H9 (cell line): ENCODE results near the gene HTRA3. TPM values are rescaled to one million over a fixed set of nuclear protein-coding genes. Genes with fewer than 3 reads are reported as not detected.

Source experiments
- DNase-seq: peaks from one replicate; pipeline ENCODE4 v3.0.0-alpha.2; 2017
- H2AFZ ChIP-seq: one replicate; pipeline ENCODE4 v1.6.1; 2013; ENCODE audit warnings: mild to moderate bottlenecking, low read length, control low read depth, moderate library complexity
- H2AK5ac ChIP-seq: 2 replicates; pipeline ENCODE4 v1.6.1; 2013; ENCODE audit warnings: low read length, control low read depth, mixed read lengths; ENCODE audit not compliant: insufficient read length
- H2BK120ac ChIP-seq: one replicate; pipeline ENCODE4 v1.6.1; 2013; ENCODE audit warnings: low read depth, mild to moderate bottlenecking, low read length, control low read depth, inconsistent platforms; ENCODE audit not compliant: poor library complexity, severe bottlenecking
- H2BK12ac ChIP-seq: 2 replicates; pipeline ENCODE4 v1.6.1; 2013; ENCODE audit warnings: low read length, control low read depth, mixed read lengths, low read depth; ENCODE audit not compliant: insufficient read length
- H2BK15ac ChIP-seq: 2 replicates; pipeline ENCODE4 v1.6.1; 2013; ENCODE audit warnings: low read depth, low read length, control low read depth
- H2BK20ac ChIP-seq: one replicate; pipeline ENCODE4 v1.6.1; 2013; ENCODE audit warnings: low read depth, mild to moderate bottlenecking, low read length, control low read depth, inconsistent platforms; ENCODE audit not compliant: poor library complexity, severe bottlenecking
- H2BK5ac ChIP-seq: 2 replicates; pipeline ENCODE4 v1.6.1; 2013; ENCODE audit warnings: low read length, control low read depth, mixed read lengths; ENCODE audit not compliant: insufficient read length
- H3K14ac ChIP-seq: 2 replicates; pipeline ENCODE4 v1.6.1; 2013; ENCODE audit warnings: low read length, control low read depth; ENCODE audit not compliant: insufficient read depth
- H3K18ac ChIP-seq: 2 replicates; pipeline ENCODE4 v1.6.1; 2013; ENCODE audit warnings: low read depth, mild to moderate bottlenecking, mixed read lengths, low read length, control low read depth; ENCODE audit not compliant: insufficient read length
- H3K23ac ChIP-seq: 2 replicates; pipeline ENCODE4 v1.6.1; 2013; ENCODE audit warnings: low read length, control low read depth, mixed read lengths, low read depth; ENCODE audit not compliant: insufficient read length
- H3K23me2 ChIP-seq: 2 replicates; pipeline ENCODE4 v1.6.1; 2013; ENCODE audit warnings: low read depth, mild to moderate bottlenecking, mixed read lengths, low read length, control low read depth; ENCODE audit not compliant: insufficient read length, poor library complexity, severe bottlenecking
- H3K27ac ChIP-seq: 2 replicates; pipeline ENCODE4 v1.5.1; 2013; ENCODE audit warnings: low read length, control low read depth, mixed read lengths, low read depth; ENCODE audit not compliant: insufficient read length
- H3K27me3 ChIP-seq: 2 replicates; pipeline ENCODE4 v1.6.1; 2013; ENCODE audit warnings: low read length, control low read depth, inconsistent platforms; ENCODE audit not compliant: insufficient read depth
- H3K4ac ChIP-seq: 2 replicates; pipeline ENCODE4 v1.6.1; 2013; ENCODE audit warnings: low read depth, mild to moderate bottlenecking, control low read depth, inconsistent platforms, low read length, moderate library complexity
- H3K4me1 ChIP-seq: 2 replicates; pipeline ENCODE4 v1.6.1; 2013; ENCODE audit warnings: low read length, control low read depth, inconsistent platforms; ENCODE audit not compliant: insufficient read depth
- H3K4me2 ChIP-seq: 2 replicates; pipeline ENCODE4 v1.6.1; 2013; ENCODE audit warnings: low read length, control low read depth, mixed read lengths; ENCODE audit not compliant: insufficient read length, insufficient read depth
- H3K56ac ChIP-seq: 2 replicates; pipeline ENCODE4 v1.6.1; 2013; ENCODE audit warnings: low read depth, mild to moderate bottlenecking, mixed read lengths, low read length, control low read depth; ENCODE audit not compliant: insufficient read length
- H3K79me1 ChIP-seq: 2 replicates; pipeline ENCODE4 v1.6.1; 2013; ENCODE audit warnings: low read depth, mild to moderate bottlenecking, moderate library complexity, low read length, control low read depth, inconsistent platforms; ENCODE audit not compliant: insufficient read depth, poor library complexity, severe bottlenecking
- H3K79me2 ChIP-seq: 2 replicates; pipeline ENCODE4 v1.6.1; 2013; ENCODE audit warnings: low read length, control low read depth, inconsistent platforms; ENCODE audit not compliant: insufficient read depth
- H3K9ac ChIP-seq: 2 replicates; pipeline ENCODE4 v1.6.1; 2013; ENCODE audit warnings: low read length, control low read depth, mixed read lengths; ENCODE audit not compliant: insufficient read length; ENCODE audit errors: extremely low read depth
- H3K9me3 ChIP-seq: one replicate; pipeline ENCODE4 v1.6.1; 2013; ENCODE audit warnings: low read depth, low read length, inconsistent platforms; ENCODE audit not compliant: control insufficient read depth
- H3T11ph ChIP-seq: one replicate; pipeline ENCODE4 v1.6.1; 2013; ENCODE audit warnings: mild to moderate bottlenecking, low read length, control low read depth, inconsistent platforms
- H4K20me1 ChIP-seq: one replicate; pipeline ENCODE4 v1.6.1; 2013; ENCODE audit not compliant: control insufficient read depth, insufficient read length, insufficient read depth
- H4K5ac ChIP-seq: 2 replicates; pipeline ENCODE4 v1.6.1; 2013; ENCODE audit warnings: low read depth, mild to moderate bottlenecking, mixed read lengths, low read length, control low read depth; ENCODE audit not compliant: insufficient read length
- H4K8ac ChIP-seq: replicated peaks from 2 replicates; pipeline ENCODE4 v1.6.1; 2013; ENCODE audit warnings: low read length, control low read depth, mixed read lengths, low read depth; ENCODE audit not compliant: insufficient read length
- H4K91ac ChIP-seq: 2 replicates; pipeline ENCODE4 v1.6.1; 2013; ENCODE audit warnings: low read depth, mild to moderate bottlenecking, moderate library complexity, mixed read lengths, low read length, control low read depth; ENCODE audit not compliant: insufficient read length
- H3K27ac Mint-ChIP-seq, 3 experiments: 2 replicates in 2 of 3; 3 replicates in 1 of 3; pipeline ENCODE4 v1.8.0; 2020 to 2021; ENCODE audit warnings: mixed read lengths in 3 of 3, mild to moderate bottlenecking in 1 of 3, moderate library complexity in 1 of 3
- H3K27me3 Mint-ChIP-seq: 2 replicates; pipeline ENCODE4 v1.8.0; 2021; ENCODE audit warnings: low read depth, mild to moderate bottlenecking, moderate library complexity, mixed read lengths
- H3K36me3 Mint-ChIP-seq, 3 experiments: 2 replicates in 2 of 3; 3 replicates in 1 of 3; pipeline ENCODE4 v1.8.0; 2020 to 2021; ENCODE audit warnings: low read depth in 3 of 3, mixed read lengths in 3 of 3; ENCODE audit not compliant: insufficient read depth in 1 of 3
- H3K4me1 Mint-ChIP-seq, 2 experiments: 2 replicates each; pipeline ENCODE4 v1.8.0; 2020; ENCODE audit warnings: mixed read lengths in 2 of 2
- H3K4me3 Mint-ChIP-seq, 2 experiments: 2 replicates in 1 of 2; 3 replicates in 1 of 2; pipeline ENCODE4 v1.8.0; 2020 to 2021; ENCODE audit warnings: mild to moderate bottlenecking in 2 of 2, mixed read lengths in 2 of 2, moderate library complexity in 1 of 2
- H3K9me3 Mint-ChIP-seq, 2 experiments: 2 replicates in 1 of 2; 3 replicates in 1 of 2; pipeline ENCODE4 v1.8.0; 2020; ENCODE audit warnings: mild to moderate bottlenecking in 2 of 2, mixed read lengths in 2 of 2, moderate library complexity in 1 of 2
- WGBS: extraction: QIAGEN DNeasy Blood & Tissue Kit; methylation state at CpG from one replicate; pipeline ENCODE4 v1.1.7; 2013; ENCODE audit warnings: missing lambda C conversion rate, low lambda C conversion rate, mixed read lengths; ENCODE audit not compliant: insufficient read length; ENCODE audit errors: extremely low coverage; 5-methylcytosine and 5-hydroxymethylcytosine counted together
- total RNA-seq: library from RNA; stranded (reverse); gene quantifications from 2 replicates; pipeline ENCODE4 v1.2.1, GENCODE V29; 2021
- TF ChIP-seq, protein P1 (sequence below): fragments of 200-600 bp; sonication (generic); conservative IDR thresholded peaks from 3 replicates; pipeline ENCODE4 v1.8.0; 2021; ENCODE audit warnings: antibody characterized with exemption, mild to moderate bottlenecking

The HTRA3 gene
- total RNA-seq, 1 experiment from 2014 or later: 3.0 TPM

DNA sequence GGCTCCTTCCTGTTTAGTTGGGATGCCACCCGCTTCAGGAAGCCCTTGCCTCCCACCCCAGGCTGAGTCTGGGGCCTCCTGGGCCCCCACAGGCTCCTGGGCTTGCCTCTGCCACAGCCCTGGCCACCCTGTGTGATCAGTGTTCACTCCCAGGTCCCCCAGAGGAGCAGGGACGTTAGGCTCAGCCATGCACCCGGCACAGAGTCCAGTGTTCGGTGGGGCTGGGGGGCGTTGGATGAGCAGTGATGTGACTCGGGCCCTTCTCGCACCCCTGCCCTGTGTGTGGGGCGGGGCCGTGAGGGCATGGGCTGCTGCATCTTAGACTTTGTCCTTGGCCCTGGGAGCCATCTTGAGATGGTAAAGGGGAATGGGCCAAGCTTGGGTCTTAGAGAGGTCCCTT, 29.9 kb upstream of the HTRA3 start:
- Histone ChIP-seq H3K9ac (no peak overlapping the region), H3K9me3 (no peaks in the 10 kb centered on the region), H2BK120ac (no peak overlapping the region), H3K27me3 (no peaks in the 10 kb centered on the region), H2BK15ac (no peak overlapping the region), H3K79me2 (no peaks in the 10 kb centered on the region), H3K56ac (no peak overlapping the region), H3K23me2 (no peaks in the 10 kb centered on the region), H2BK12ac (no peak overlapping the region), H3K4me1 (no peaks in the 10 kb centered on the region), H3K14ac (no peak overlapping the region), H2AK5ac (no peak overlapping the region), H3K79me1 (no peaks in the 10 kb centered on the region), H2BK20ac (no peak overlapping the region), H3K23ac (no peak overlapping the region), H4K5ac (no peak overlapping the region), H3K4ac (no peak overlapping the region), H4K8ac (no peak overlapping the region), H3T11ph (no peak overlapping the region), H2BK5ac (no peak overlapping the region), H3K27ac (no peak overlapping the region), H4K91ac (no peak overlapping the region), H4K20me1 (no peaks in the 10 kb centered on the region), H3K4me2 (no peak overlapping the region), H2AFZ (no peak overlapping the region), H3K18ac (no peak overlapping the region)
- no peaks in the 10 kb centered on the region for H3K9me3 Mint-ChIP-seq
- peaks cover 7% of the 10 kb centered on the region for H3K27me3 Mint-ChIP-seq
- H3K4me1 Mint-ChIP-seq: peaks cover 2 to 11% of the 10 kb centered on the region in 2 experiments; a peak in 2 of 4 replicates
- H3K36me3 Mint-ChIP-seq: no peaks in the 10 kb centered on the region
- H3K27ac Mint-ChIP-seq: no peak overlapping the region
- TF ChIP-seq, protein P1, sequence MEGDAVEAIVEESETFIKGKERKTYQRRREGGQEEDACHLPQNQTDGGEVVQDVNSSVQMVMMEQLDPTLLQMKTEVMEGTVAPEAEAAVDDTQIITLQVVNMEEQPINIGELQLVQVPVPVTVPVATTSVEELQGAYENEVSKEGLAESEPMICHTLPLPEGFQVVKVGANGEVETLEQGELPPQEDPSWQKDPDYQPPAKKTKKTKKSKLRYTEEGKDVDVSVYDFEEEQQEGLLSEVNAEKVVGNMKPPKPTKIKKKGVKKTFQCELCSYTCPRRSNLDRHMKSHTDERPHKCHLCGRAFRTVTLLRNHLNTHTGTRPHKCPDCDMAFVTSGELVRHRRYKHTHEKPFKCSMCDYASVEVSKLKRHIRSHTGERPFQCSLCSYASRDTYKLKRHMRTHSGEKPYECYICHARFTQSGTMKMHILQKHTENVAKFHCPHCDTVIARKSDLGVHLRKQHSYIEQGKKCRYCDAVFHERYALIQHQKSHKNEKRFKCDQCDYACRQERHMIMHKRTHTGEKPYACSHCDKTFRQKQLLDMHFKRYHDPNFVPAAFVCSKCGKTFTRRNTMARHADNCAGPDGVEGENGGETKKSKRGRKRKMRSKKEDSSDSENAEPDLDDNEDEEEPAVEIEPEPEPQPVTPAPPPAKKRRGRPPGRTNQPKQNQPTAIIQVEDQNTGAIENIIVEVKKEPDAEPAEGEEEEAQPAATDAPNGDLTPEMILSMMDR: no peak
- no peak for DNase-seq
- no CpG with 5 or more reads among the region's 9 CpGs for WGBS
- no peak overlapping the region for H3K4me3 Mint-ChIP-seq
